ENCODE data around the gene PBX3.

Gene PBX3

GRCh38 chr9:125826850-125827249 is 79.7 kb downstream of the PBX3 start:
- DNase-seq, result no peak

- peak; percentile 48 for DNase-seq
These were observed 82.6 kb downstream of the PBX3 start for GRCh38 chr9:125829743-125830142.

GRCh38 chr9:125831054-125831453 is 83.9 kb downstream of the PBX3 start:
- no peak for DNase-seq

GRCh38 chr9:125831616-125832015 is 84.4 kb downstream of the PBX3 start:
- DNase-seq, result no peak

- no peak for DNase-seq
These were observed 88.5 kb downstream of the PBX3 start for GRCh38 chr9:125835655-125836054.

GRCh38 chr9:125839317-125839716 is 92.1 kb downstream of the PBX3 start:
- no peak for DNase-seq

- no peak for DNase-seq
These were observed 94.3 kb downstream of the PBX3 start for GRCh38 chr9:125841444-125841843.

GRCh38 chr9:125842242-125842641 is 95.1 kb downstream of the PBX3 start:
- DNase-seq, result no peak

GRCh38 chr9:125843646-125844045 is 96.5 kb downstream of the PBX3 start:
- no peak for DNase-seq

- DNase-seq, result no peak
These were observed 97.4 kb downstream of the PBX3 start for GRCh38 chr9:125844611-125845010.

GRCh38 chr9:125845271-125845808 is 98.2 kb downstream of the PBX3 start:
- no peak for DNase-seq

GRCh38 chr9:125847735-125848134 is 100.6 kb downstream of the PBX3 start:
- no peak for DNase-seq

GRCh38 chr9:125850106-125850632 is 103.0 kb downstream of the PBX3 start:
- no peak for DNase-seq

- DNase-seq, result no peak
These were observed 103.6 kb downstream of the PBX3 start for GRCh38 chr9:125850763-125851162.

- no peak for DNase-seq
These were observed 104.8 kb downstream of the PBX3 start for GRCh38 chr9:125851979-125852378.

GRCh38 chr9:125852386-125852785 is 105.2 kb downstream of the PBX3 start:
- DNase-seq, result no peak

- no peak for DNase-seq
These were observed 107.5 kb downstream of the PBX3 start for GRCh38 chr9:125854553-125855275.

GRCh38 chr9:125856331-125856730 is 109.2 kb downstream of the PBX3 start:
- DNase-seq, result no peak

- no peak for DNase-seq
These were observed 114.4 kb downstream of the PBX3 start for GRCh38 chr9:125861405-125862058.

GRCh38 chr9:125863923-125864322 is 116.8 kb downstream of the PBX3 start:
- DNase-seq, result no peak

- no peak for DNase-seq
These were observed 120.7 kb downstream of the PBX3 start for GRCh38 chr9:125867751-125868415.

GRCh38 chr9:125878164-125878631 is 131.0 kb downstream of the PBX3 start:
- DNase-seq, result no peak

- DNase-seq, result no peak
These were observed 133.9 kb downstream of the PBX3 start for GRCh38 chr9:125881042-125881441.
